RWPE2 (cell line): ENCODE results near the gene PIP5K1A.
A peak's percentile ranks its signal among the peaks of the same experiment; 100 is the strongest.
"Not testable (repeated sequence)": the region's sequence is repeated elsewhere in the genome, so short reads cannot be mapped to it uniquely, and the experiment has no call there.

Source experiments
- ATAC-seq: fragments of 200-7000 bp; cut with Tn5 transposase; 3 replicates; pipeline ENCODE4 v1.9.1; 2021; ENCODE audit warnings: low read depth
- DNase-seq: peaks from one replicate; pipeline ENCODE4 v3.0.0-alpha.2; 2020; ENCODE audit warnings: low spot score
- H3K27ac ChIP-seq: fragments of 450-650 bp; 2 replicates; pipeline ENCODE4 v1.5.1; 2017; ENCODE audit warnings: mild to moderate bottlenecking; ENCODE audit not compliant: poor library complexity, severe bottlenecking
- H3K27me3 ChIP-seq: fragments of 250-450 bp; sonication (Bioruptor Pico); 2 replicates; pipeline ENCODE4 v1.5.1; 2021; ENCODE audit warnings: mild to moderate bottlenecking, moderate library complexity; ENCODE audit not compliant: insufficient read depth, poor library complexity, severe bottlenecking
- H3K36me3 ChIP-seq: fragments of 250-450 bp; sonication (Bioruptor Pico); 2 replicates; pipeline ENCODE4 v1.5.1; 2020; ENCODE audit warnings: low read depth, mild to moderate bottlenecking, moderate library complexity
- H3K4me1 ChIP-seq: fragments of 250-450 bp; sonication (Bioruptor Pico); 2 replicates; pipeline ENCODE4 v1.5.1; 2021; ENCODE audit warnings: mild to moderate bottlenecking, moderate library complexity; ENCODE audit not compliant: insufficient read depth, poor library complexity, severe bottlenecking
- H3K4me3 ChIP-seq: fragments of 250-450 bp; sonication (Bioruptor Pico); 2 replicates; pipeline ENCODE4 v1.5.1; 2021; ENCODE audit warnings: mild to moderate bottlenecking, moderate library complexity; ENCODE audit not compliant: severe bottlenecking
- H3K9me3 ChIP-seq: fragments of 250-450 bp; sonication (Bioruptor Pico); 2 replicates; pipeline ENCODE4 v1.5.1; 2021; ENCODE audit warnings: mild to moderate bottlenecking, moderate library complexity; ENCODE audit not compliant: severe bottlenecking
- CTCF ChIP-seq: fragments of 450-650 bp; IDR thresholded peaks from one replicate; pipeline ENCODE4 v1.5.1; 2017; ENCODE audit warnings: mild to moderate bottlenecking, moderate library complexity; ENCODE audit not compliant: poor library complexity, severe bottlenecking

PIP5K1A gene

GRCh38 chr1:151189637-151190445 lies 8.5 kb upstream of the PIP5K1A start, which contains the start of gene VPS72:
TSS of gene VPS72 (minus strand) at chr1:151190197. CDS start at chr1:151190121, 76 bp downstream.
- Histone ChIP-seq H3K27me3 (no peaks in the 10 kb centered on the region), H3K4me3 (peak within 1 kb of the TSS; percentile 97), H3K36me3 (peaks cover 21% of the 10 kb centered on the region), H3K4me1 (peaks cover 5% of the 10 kb centered on the region), H3K27ac (peak within 1 kb of the TSS; percentile 69), H3K9me3 (peaks cover 2% of the 10 kb centered on the region)
- TF ChIP-seq CTCF, result no peak
- DNase-seq, result peak; percentile 86
- ATAC-seq, result peak; percentile 91

- Histone ChIP-seq H3K4me3 (no peak overlapping the region), H3K9me3 (peaks cover 2% of the 10 kb centered on the region), H3K4me1 (peaks cover 13% of the 10 kb centered on the region), H3K36me3 (peaks cover 8% of the 10 kb centered on the region), H3K27ac (no peak overlapping the region), H3K27me3 (no peaks in the 10 kb centered on the region)
- DNase-seq, result no peak
- TF ChIP-seq CTCF, result no peak
- ATAC-seq, result no peak
These were observed 6.3 kb upstream of the PIP5K1A start for GRCh38 chr1:151192047-151192446.

- Histone ChIP-seq H3K9me3 (no peaks in the 10 kb centered on the region), H3K27ac (peak overlapping the region; percentile 96), H3K36me3 (peaks cover 8% of the 10 kb centered on the region), H3K4me3 (no peak overlapping the region), H3K27me3 (no peaks in the 10 kb centered on the region), H3K4me1 (peaks cover 13% of the 10 kb centered on the region)
- ATAC-seq, result no peak
- no peak for DNase-seq
- TF ChIP-seq CTCF, result no peak
These were observed 5.0 kb upstream of the PIP5K1A start for GRCh38 chr1:151193304-151193703.

GRCh38 chr1:151193856-151194255 lies 4.5 kb upstream of the PIP5K1A start:
- no peaks in the 10 kb centered on the region for H3K27me3 ChIP-seq
- TF ChIP-seq CTCF, result no peak
- H3K4me1 ChIP-seq, result peaks cover 11% of the 10 kb centered on the region
- peak overlapping the region; percentile 41 for H3K4me3 ChIP-seq
- no peak for ATAC-seq
- no peak for DNase-seq
- peak overlapping the region; percentile 96 for H3K27ac ChIP-seq
- H3K9me3 ChIP-seq, result no peaks in the 10 kb centered on the region
- peaks cover 8% of the 10 kb centered on the region for H3K36me3 ChIP-seq

GRCh38 chr1:151194894-151195594 lies 3.3 kb upstream of the PIP5K1A start:
- DNase-seq (peak; percentile 98), ATAC-seq (peak; percentile 57)
- not testable (repeated sequence) for H3K27me3 ChIP-seq, H3K9me3 ChIP-seq, H3K36me3 ChIP-seq, H3K4me1 ChIP-seq
- Histone ChIP-seq H3K27ac (peak overlapping the region; percentile 96), H3K4me3 (peak overlapping the region; percentile 41)
